ENCODE results near the gene EXOSC7.

Gene EXOSC7

DNA sequence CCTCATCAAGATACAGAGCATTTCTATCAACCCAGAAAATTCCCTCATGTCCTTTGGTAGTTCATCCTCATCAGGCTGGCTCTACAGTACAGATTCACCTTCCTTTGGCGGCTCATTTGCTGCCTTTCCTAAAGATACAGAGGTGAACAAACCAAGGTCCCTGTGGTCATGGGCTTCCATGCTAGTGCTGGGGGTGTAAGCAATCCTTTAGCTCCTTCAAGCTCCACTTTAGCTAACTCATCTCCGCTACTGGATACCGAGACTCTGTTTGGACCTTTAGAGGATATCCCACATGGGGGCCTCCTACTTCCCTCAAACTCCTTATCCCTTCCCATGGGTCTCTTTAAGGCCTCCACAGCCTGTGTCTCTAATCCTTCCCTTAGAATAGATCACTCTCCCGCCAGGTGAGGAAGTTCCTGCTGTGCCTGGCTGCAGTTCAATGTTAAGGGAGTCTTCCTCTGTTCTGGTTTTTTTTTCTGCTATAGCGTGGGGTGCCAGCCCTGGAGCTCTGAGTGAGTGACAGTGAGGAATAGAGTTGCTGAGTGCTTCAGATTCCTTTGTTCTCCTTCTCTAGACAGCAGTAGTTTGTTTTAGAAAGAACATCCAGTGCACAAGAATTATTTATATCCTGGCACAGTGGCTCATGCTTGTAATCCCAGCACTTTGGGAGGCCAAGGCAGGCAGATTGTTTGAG lies 80.7 kb downstream of the EXOSC7 start:
- DNase-seq, result no peak

DNA sequence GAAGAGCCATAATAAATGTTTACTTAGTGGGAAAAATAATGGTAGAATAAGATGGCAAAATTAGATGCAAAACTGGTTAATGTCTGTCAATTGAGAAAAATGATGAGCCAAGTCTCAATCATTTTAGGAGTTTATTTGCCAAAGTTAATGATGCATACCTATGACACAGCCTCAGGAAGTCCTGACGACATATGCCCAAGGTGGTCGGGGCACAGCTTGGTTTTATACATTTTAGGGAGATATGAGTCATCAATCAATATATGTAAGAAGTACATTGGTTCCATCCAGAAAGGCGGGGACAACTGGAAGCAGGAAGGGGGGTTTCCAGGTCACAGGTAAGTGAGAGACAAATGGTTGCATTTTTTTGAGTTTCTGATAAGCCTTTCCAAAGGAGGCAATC lies 81.5 kb downstream of the EXOSC7 start:
- no peak for DNase-seq

DNA sequence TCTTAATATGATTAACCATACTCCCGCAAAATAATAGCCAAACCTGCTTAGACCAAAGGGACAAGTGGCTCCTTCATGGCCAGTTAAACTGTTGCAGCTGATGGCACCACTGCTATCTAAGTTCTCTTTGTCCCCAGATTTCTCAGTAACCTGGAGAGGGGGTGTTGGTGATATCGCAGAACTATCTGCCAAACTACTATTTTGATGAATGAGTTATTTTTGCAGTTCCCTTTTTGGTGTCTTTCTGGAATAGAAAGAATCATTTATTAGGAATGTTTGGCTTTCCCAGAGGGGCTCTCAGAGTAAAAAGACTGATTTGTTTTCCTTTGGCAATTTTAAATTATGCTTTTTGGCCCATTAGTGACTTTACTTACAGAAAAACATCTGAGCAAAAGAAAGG lies 83.1 kb downstream of the EXOSC7 start:
- no peak for DNase-seq

DNA sequence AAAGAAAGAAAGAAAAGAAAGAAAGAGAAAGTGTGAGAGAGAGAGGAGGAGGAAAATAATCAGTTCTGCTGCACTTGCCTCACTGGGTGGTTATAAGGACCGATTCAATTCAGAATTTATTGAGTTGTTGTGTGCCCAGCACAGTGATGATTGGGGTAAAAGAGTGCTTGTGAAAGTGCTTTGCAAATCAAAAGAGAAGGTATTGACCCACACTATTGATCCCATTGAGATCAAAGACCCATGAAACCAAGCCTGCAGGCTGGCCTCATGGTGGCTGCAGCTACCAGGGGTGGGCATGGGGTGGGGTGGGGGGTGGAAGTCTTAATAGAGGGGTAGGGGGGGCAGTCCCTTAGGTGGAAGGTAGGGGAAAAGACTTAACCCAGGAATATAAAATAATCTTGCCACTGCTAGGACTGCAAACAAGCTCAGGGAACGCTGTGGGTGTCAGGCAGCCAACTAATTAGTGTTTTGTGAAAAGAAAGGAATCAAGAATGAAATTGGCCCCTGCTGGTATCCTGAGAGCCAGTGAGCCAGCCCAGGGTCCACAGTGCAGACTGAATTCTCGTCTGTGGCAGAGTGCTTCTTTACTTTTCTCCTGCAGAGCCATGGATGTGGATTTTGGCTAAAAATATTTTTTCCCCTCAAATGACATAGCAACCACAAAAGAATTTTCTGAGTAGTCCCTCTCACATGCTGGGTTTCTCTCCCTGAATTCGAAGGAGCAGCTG lies 84.3 kb downstream of the EXOSC7 start:
- no peak for DNase-seq
